Neuronal stem cell (in vitro differentiated cells): Measurements from ENCODE around the gene GPRIN3.

Experiments used
- DNase-seq: peaks from one replicate; pipeline ENCODE4 v3.0.0-alpha.2; 2013; ENCODE audit warnings: low spot score
- H2AFZ ChIP-seq: one replicate; pipeline ENCODE4 v1.6.1; 2013; ENCODE audit warnings: mild to moderate bottlenecking, low read length, inconsistent platforms
- H2AK5ac ChIP-seq: 2 replicates; pipeline ENCODE4 v1.6.1; 2013; ENCODE audit warnings: low read depth, mild to moderate bottlenecking, inconsistent platforms, low read length, moderate library complexity, mixed read lengths
- H2BK120ac ChIP-seq: 2 replicates; pipeline ENCODE4 v1.6.1; 2013; ENCODE audit warnings: low read depth, mild to moderate bottlenecking, inconsistent platforms, low read length, moderate library complexity, mixed read lengths
- H2BK12ac ChIP-seq: one replicate; pipeline ENCODE4 v1.6.1; 2013; ENCODE audit warnings: low read length, inconsistent platforms
- H2BK15ac ChIP-seq: 2 replicates; pipeline ENCODE4 v1.6.1; 2013; ENCODE audit warnings: mild to moderate bottlenecking, low read length, inconsistent platforms, mixed read lengths
- H2BK5ac ChIP-seq: one replicate; pipeline ENCODE4 v1.6.1; 2013; ENCODE audit warnings: inconsistent platforms, mild to moderate bottlenecking, low read length, moderate library complexity
- H3K14ac ChIP-seq: one replicate; pipeline ENCODE4 v1.6.1; 2013; ENCODE audit warnings: low read length, inconsistent platforms
- H3K18ac ChIP-seq: 2 replicates; pipeline ENCODE4 v1.6.1; 2013; ENCODE audit warnings: low read length, inconsistent platforms
- H3K23ac ChIP-seq: 2 replicates; pipeline ENCODE4 v1.6.1; 2013; ENCODE audit warnings: low read depth, mild to moderate bottlenecking, mixed read lengths, low read length, inconsistent platforms; ENCODE audit not compliant: poor library complexity
- H3K27ac ChIP-seq: replicated peaks from 3 replicates; pipeline ENCODE4 v1.5.1; 2013; ENCODE audit warnings: low read length, inconsistent platforms
- H3K27me3 ChIP-seq, 3 experiments: 2 replicates each; pipeline ENCODE4 v1.6.1; 2013; ENCODE audit warnings: low read length in 3 of 3, mild to moderate bottlenecking in 2 of 3, inconsistent platforms in 1 of 3, low read depth in 1 of 3, mixed read lengths in 1 of 3, moderate library complexity in 1 of 3; ENCODE audit not compliant: control insufficient read depth in 3 of 3, insufficient read depth in 3 of 3
- H3K36me3 ChIP-seq, 2 donors: replicated peaks in 1 of 2; 2 replicates each; pipeline ENCODE4 v1.6.1; 2013; ENCODE audit warnings: low read length in 2 of 2; ENCODE audit not compliant: control insufficient read depth in 2 of 2, insufficient read depth in 2 of 2
- H3K4ac ChIP-seq: 2 replicates; pipeline ENCODE4 v1.6.1; 2013; ENCODE audit warnings: inconsistent platforms, mild to moderate bottlenecking, low read length, moderate library complexity
- H3K4me1 ChIP-seq, 2 donors: 1 replicate in 1 of 2; 2 replicates in 1 of 2; pipeline ENCODE4 v1.6.1; 2013; ENCODE audit warnings: low read length in 2 of 2, low read depth in 1 of 2; ENCODE audit not compliant: control insufficient read depth in 2 of 2, insufficient read depth in 1 of 2
- H3K4me2 ChIP-seq: one replicate; pipeline ENCODE4 v1.6.1; 2013; ENCODE audit warnings: mild to moderate bottlenecking, low read length, inconsistent platforms; ENCODE audit not compliant: insufficient read depth, poor library complexity, severe bottlenecking
- H3K4me3 ChIP-seq, 2 donors: 2 replicates each; pipeline ENCODE4 v1.5.1; 2013; ENCODE audit warnings: low read length in 2 of 2, mild to moderate bottlenecking in 2 of 2, inconsistent platforms in 1 of 2, moderate library complexity in 1 of 2
- H3K79me1 ChIP-seq: one replicate; pipeline ENCODE4 v1.6.1; 2013; ENCODE audit warnings: low read depth, mild to moderate bottlenecking, inconsistent platforms, low read length, moderate library complexity
- H3K9ac ChIP-seq: one replicate; pipeline ENCODE4 v1.6.1; 2013; ENCODE audit warnings: mild to moderate bottlenecking, low read depth, low read length, inconsistent platforms; ENCODE audit not compliant: poor library complexity
- H3K9me3 ChIP-seq, 2 donors: replicated peaks in 1 of 2; 2 replicates each; pipeline versions ENCODE3 to v1.6.1; 2013; ENCODE audit warnings: low read length in 2 of 2, mild to moderate bottlenecking in 2 of 2, inconsistent platforms in 1 of 2, low read depth in 1 of 2, mixed read lengths in 1 of 2, moderate library complexity in 1 of 2; ENCODE audit not compliant: control insufficient read depth in 2 of 2, insufficient read depth in 1 of 2
- H4K8ac ChIP-seq: one replicate; pipeline ENCODE4 v1.6.1; 2013; ENCODE audit warnings: low read depth, mild to moderate bottlenecking, inconsistent platforms, low read length, moderate library complexity
- H4K91ac ChIP-seq: one replicate; pipeline ENCODE4 v1.6.1; 2013; ENCODE audit warnings: low read length, low read depth, mild to moderate bottlenecking, inconsistent platforms; ENCODE audit not compliant: poor library complexity
- WGBS, 2 donors: extraction: QIAGEN DNeasy Blood & Tissue Kit; methylation state at CpG; one replicate each; pipeline ENCODE4 v1.1.7; 2013; ENCODE audit warnings: missing lambda C conversion rate in 2 of 2, mixed read lengths in 1 of 2; ENCODE audit not compliant: insufficient read length in 2 of 2, insufficient replicate concordance in 1 of 2; ENCODE audit errors: extremely low coverage in 2 of 2; 5-methylcytosine and 5-hydroxymethylcytosine counted together

Gene GPRIN3

GRCh38 chr4:89251396-89251795 is 56.2 kb downstream of the GPRIN3 start:
- no peak overlapping the region for H3K4ac ChIP-seq
- no peak overlapping the region for H3K27ac ChIP-seq
- no peak overlapping the region for H2AK5ac ChIP-seq
- no peaks in the 10 kb centered on the region for H3K9me3 ChIP-seq
- H4K91ac ChIP-seq: no peak overlapping the region
- no peak overlapping the region for H3K18ac ChIP-seq
- no peak overlapping the region for H2BK12ac ChIP-seq
- H3K14ac ChIP-seq: no peak overlapping the region
- no peak overlapping the region for H2BK15ac ChIP-seq
- no peaks in the 10 kb centered on the region for H3K79me1 ChIP-seq
- H2BK120ac ChIP-seq: no peak overlapping the region
- peaks cover 0 to 3% (median 0%) of the 10 kb centered on the region in 3 experiments for H3K27me3 ChIP-seq
- no peak overlapping the region for H3K23ac ChIP-seq
- no peak overlapping the region for H4K8ac ChIP-seq
- no peak overlapping the region for H3K4me2 ChIP-seq
- no peak overlapping the region for H3K4me3 ChIP-seq
- H2AFZ ChIP-seq: no peak overlapping the region
- H3K4me1 ChIP-seq: peaks cover 0 to 3% of the 10 kb centered on the region in 2 donors
- no peak overlapping the region for H3K9ac ChIP-seq
- H3K36me3 ChIP-seq: no peaks in the 10 kb centered on the region
- H2BK5ac ChIP-seq: no peak overlapping the region
- DNase-seq: no peak

GRCh38 chr4:89249716-89250361 is 57.8 kb downstream of the GPRIN3 start:
- no peaks in the 10 kb centered on the region for H3K9me3 ChIP-seq
- no peak overlapping the region for H3K4me3 ChIP-seq
- peak overlapping the region; percentile 64 for H2BK15ac ChIP-seq
- H2AFZ ChIP-seq: no peak overlapping the region
- DNase-seq: no peak
- H3K27ac ChIP-seq: no peak overlapping the region
- no peak overlapping the region for H2BK120ac ChIP-seq
- no peaks in the 10 kb centered on the region for H3K36me3 ChIP-seq
- H2BK12ac ChIP-seq: no peak overlapping the region
- H4K8ac ChIP-seq: no peak overlapping the region
- no peak overlapping the region for H3K9ac ChIP-seq
- H3K27me3 ChIP-seq: peaks cover 0 to 3% (median 0%) of the 10 kb centered on the region in 3 experiments
- H3K14ac ChIP-seq: peak overlapping the region; percentile 56
- no peak overlapping the region for H3K4ac ChIP-seq
- H2BK5ac ChIP-seq: peak overlapping the region; percentile 88
- peak overlapping the region; percentile 43 for H3K23ac ChIP-seq
- H2AK5ac ChIP-seq: peak overlapping the region; percentile 75
- peak overlapping the region; percentile 83 for H3K18ac ChIP-seq
- peaks cover 0 to 3% of the 10 kb centered on the region in 2 donors for H3K4me1 ChIP-seq
- H4K91ac ChIP-seq: no peak overlapping the region
- no peak overlapping the region for H3K4me2 ChIP-seq
- H3K79me1 ChIP-seq: no peaks in the 10 kb centered on the region
- no CpG with 5 or more reads among the region's 13 CpGs for WGBS, 2 donors

- peak overlapping the region; percentile 88 for H2BK5ac ChIP-seq
- DNase-seq: no peak
- no peak overlapping the region for H3K14ac ChIP-seq
- H4K8ac ChIP-seq: no peak overlapping the region
- no peak overlapping the region for H3K4ac ChIP-seq
- H3K79me1 ChIP-seq: no peaks in the 10 kb centered on the region
- H3K27me3 ChIP-seq: peaks cover 0 to 3% (median 0%) of the 10 kb centered on the region in 3 experiments
- no peak overlapping the region for H3K4me2 ChIP-seq
- H2BK120ac ChIP-seq: no peak overlapping the region
- H2BK15ac ChIP-seq: peak overlapping the region; percentile 79
- no peak overlapping the region for H2BK12ac ChIP-seq
- H3K4me1 ChIP-seq: peaks cover 0 to 3% of the 10 kb centered on the region in 2 donors
- H3K4me3 ChIP-seq: no peak overlapping the region
- no peak overlapping the region for H3K27ac ChIP-seq
- no peak overlapping the region for H2AFZ ChIP-seq
- no peaks in the 10 kb centered on the region for H3K36me3 ChIP-seq
- no peak overlapping the region for H4K91ac ChIP-seq
- no peaks in the 10 kb centered on the region for H3K9me3 ChIP-seq
- H3K9ac ChIP-seq: no peak overlapping the region
- H2AK5ac ChIP-seq: peak overlapping the region; percentile 75
- WGBS, 2 donors: no CpG with 5 or more reads among the region's 2 CpGs
- peak overlapping the region; percentile 43 for H3K23ac ChIP-seq
- peak overlapping the region; percentile 71 for H3K18ac ChIP-seq
Observed at GRCh38 chr4:89249313-89249712, 58.3 kb downstream of the GPRIN3 start.

GRCh38 chr4:89248879-89249281 is 58.7 kb downstream of the GPRIN3 start:
- no peak overlapping the region for H3K9ac ChIP-seq
- H3K36me3 ChIP-seq: no peaks in the 10 kb centered on the region
- no peak overlapping the region for H3K4me3 ChIP-seq
- no peak overlapping the region for H3K4ac ChIP-seq
- H2AFZ ChIP-seq: no peak overlapping the region
- no peaks in the 10 kb centered on the region for H3K79me1 ChIP-seq
- no peak overlapping the region for H3K14ac ChIP-seq
- no peak for DNase-seq
- peak overlapping the region; percentile 5 for H3K23ac ChIP-seq
- H3K4me1 ChIP-seq: peaks cover 0 to 3% of the 10 kb centered on the region in 2 donors
- no CpG with 5 or more reads among the region's 11 CpGs for WGBS, 2 donors
- peak overlapping the region; percentile 68 for H2AK5ac ChIP-seq
- no peak overlapping the region for H4K91ac ChIP-seq
- H3K9me3 ChIP-seq: no peaks in the 10 kb centered on the region
- H4K8ac ChIP-seq: no peak overlapping the region
- H2BK5ac ChIP-seq: peak overlapping the region; percentile 88
- H3K18ac ChIP-seq: peak overlapping the region; percentile 66
- H2BK120ac ChIP-seq: no peak overlapping the region
- H3K4me2 ChIP-seq: no peak overlapping the region
- peak overlapping the region; percentile 81 for H2BK12ac ChIP-seq
- H2BK15ac ChIP-seq: peak overlapping the region; percentile 79
- no peak overlapping the region for H3K27ac ChIP-seq
- H3K27me3 ChIP-seq: peaks cover 0 to 3% (median 0%) of the 10 kb centered on the region in 3 experiments
